DMS53 (cell line): ENCODE results near the gene KRTAP4-5.
A peak's percentile ranks its signal among the peaks of the same experiment; 100 is the strongest.
"Not testable (repeated sequence)": the region's sequence is repeated elsewhere in the genome, so short reads cannot be mapped to it uniquely, and the experiment has no call there.

Experiments used
- DNase-seq: peaks from one replicate; lab custom pipeline; 2025; lab: John Stamatoyannopoulos, UW

The KRTAP4-5 gene

DNA sequence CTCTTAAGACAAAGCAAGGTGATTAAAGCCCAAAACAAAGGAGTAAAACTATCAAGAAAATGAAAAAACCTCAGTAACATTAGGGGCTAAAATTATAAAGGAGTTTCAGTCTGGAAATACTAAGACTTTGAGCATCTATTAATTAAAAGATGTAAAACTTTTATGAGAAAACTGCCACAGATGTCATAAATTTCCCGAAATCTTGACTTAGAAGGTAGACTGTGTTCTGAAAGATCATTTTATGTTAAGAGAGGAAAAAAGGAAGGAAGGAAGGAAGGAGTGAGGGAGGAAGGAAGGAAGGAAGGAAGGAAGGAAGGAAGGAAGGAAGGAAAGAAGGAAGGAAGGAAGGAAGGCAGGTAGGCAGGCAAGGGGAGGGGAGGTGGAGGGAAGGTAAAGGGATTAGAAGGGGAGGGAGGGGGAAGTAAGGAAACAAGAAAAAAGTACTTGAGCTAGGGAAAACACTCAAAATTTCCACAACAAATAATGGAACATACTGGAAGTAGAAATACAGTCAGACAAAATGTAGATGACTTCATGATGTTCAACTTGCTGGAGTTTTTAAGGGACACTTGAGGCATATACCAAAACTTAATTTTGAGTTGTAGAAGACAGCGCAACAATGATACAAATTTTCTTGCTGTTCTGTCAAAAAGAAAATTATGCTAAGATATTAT is 2.0 kb downstream of the KRTAP4-5 start:
- DNase-seq: no peak

GRCh38 chr17:41145261-41145660 is 4.4 kb downstream of the KRTAP4-5 start:
- no peak for DNase-seq

- no peak for DNase-seq
Observed at GRCh38 chr17:41144846-41145245, 4.8 kb downstream of the KRTAP4-5 start.

- DNase-seq: no peak
Observed at GRCh38 chr17:41141361-41141760, 8.3 kb downstream of the KRTAP4-5 start.

DNA sequence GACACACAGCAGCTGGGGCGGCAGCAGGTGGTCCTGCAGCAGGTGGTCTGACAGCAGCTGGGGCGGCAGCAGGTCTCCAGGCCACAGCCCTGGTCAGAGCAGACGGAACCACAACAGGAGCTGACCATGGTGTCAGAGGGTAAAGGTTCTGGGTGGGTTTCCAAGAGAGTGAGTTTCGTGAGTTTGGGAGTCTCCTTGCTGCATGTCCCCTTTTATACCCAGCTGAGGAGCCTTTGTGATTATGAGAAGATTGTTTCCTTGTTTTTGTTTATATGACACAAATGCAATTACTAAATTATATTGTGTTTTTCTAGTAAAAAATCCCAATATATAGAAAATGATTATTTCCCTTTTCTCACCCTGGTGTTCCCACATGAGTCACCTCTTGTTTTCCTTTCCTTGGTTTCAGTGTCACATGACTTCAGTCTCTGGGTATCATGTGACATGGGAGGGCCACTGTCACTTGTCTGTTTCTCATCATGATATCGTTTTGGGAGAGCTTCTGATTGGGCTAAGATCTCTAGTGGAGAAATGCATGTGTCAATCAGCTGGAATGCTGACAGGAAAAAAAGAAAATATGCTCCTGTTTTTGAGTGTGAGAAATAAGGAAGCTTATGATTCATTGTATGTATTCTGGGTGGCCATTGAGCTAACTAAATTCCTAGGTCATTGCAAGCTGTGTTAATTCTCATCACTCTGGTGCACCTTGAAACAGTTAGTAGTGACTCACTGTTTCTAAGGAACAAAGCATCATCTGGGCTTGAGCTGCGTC is 9.1 kb downstream of the KRTAP4-5 start, which contains the start of gene KRTAP4-6:
TSS of gene KRTAP4-6 (minus strand) at position 185 of the 772 bp plus-strand sequence. CDS start at position 128, 57 bp downstream.
- peak; percentile 20 for DNase-seq

- DNase-seq: not testable (repeated sequence)
Observed at GRCh38 chr17:41139865-41140264, 9.8 kb downstream of the KRTAP4-5 start.

DNA sequence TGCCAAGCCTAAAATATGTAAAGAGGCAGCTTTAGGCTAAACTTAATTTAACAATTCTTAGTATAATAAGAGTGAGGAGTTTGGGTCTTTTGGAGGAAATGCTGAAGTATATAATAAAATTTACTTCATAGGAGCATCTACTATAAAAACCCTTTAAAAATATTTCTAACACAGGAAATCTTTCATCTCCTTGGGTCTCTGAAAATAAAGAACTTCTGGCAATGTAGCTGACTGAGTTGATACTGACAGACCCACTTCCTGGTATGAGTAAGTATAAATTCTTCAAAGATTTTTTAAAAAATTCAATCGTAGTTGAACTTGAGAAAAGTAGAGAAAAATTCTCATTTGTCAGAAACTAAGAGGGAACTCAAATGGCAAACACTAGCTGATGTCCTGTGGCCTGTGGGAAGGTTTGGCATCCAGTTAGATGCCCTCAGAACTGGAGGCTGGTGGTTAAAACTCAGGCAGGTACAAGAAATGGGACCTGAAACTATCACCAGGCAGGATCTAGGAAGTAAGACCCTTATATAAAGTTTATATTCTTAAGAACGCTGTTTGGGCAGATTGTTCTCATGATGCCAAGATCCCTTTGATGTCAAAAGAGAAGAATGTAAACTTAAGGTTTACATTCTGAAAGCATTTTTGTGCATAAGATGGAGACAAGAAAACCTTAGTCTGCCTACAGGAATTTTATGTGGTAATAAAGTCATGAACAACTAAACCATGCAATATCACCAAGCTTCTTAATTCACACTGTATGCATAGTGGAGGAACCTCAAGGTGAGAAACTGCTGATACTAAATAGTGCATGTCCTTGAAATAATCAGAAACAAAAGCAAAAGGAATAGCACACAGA is 15.5 kb downstream of the KRTAP4-5 start:
- no peak for DNase-seq

- DNase-seq: peak; percentile 13
Observed at GRCh38 chr17:41131979-41132378, 17.6 kb downstream of the KRTAP4-5 start.

DNA sequence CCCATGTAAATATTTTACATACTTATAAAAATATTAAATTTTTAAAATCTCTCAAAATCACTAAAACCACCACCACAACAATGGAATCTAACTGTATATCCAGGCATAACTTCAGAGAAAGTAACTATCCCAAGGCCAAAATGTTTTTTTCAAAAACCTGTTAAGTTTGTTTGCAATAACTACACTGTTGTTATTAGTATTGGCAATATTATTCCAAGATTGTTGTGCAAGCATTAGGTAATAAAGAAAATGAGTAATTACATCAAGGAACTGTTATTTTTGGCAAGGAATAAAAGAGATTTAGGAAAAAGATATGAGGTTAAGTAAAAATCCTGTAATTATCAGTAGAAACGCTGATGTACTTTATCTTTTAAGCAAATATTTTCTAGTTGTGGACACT is 22.3 kb downstream of the KRTAP4-5 start:
- no peak for DNase-seq

DNA sequence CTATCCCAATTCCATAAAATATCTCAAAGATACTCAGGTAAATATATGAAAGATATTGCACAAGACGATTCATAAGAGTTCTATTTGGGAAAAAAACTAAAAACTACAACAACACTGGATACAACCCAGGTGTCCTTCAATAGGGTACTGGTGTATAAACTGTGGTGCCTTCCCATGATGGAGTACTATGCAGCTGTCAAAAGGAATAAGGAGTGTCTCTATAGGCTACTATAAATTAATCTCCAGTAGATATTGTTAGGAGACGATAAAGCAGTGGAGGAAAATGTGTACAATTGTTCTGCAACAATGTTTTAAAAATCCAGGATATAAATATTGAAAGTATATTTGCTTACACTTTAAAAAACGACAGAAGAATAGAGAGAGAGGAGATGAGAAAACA is 23.2 kb downstream of the KRTAP4-5 start:
- DNase-seq: no peak

DNA sequence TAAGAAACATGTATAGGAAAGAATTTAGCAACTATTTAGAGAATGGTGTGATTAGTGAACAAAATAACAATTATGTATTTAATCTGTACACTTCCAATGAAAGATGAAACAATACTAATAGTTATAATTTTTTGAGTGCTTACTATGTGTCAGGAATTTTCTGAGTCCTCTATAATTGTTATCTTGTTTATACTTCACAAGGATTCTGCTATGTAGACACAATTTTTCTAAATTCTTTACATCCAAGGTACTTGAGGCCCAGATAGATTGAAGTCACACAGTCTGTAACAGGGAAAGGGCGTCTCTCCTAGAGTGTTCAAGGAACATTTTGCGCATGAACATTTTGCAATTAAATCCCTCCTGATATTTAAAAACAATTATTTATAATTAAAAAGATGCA is 24.6 kb downstream of the KRTAP4-5 start:
- DNase-seq: no peak

- DNase-seq: not testable (repeated sequence)
Observed at GRCh38 chr17:41123991-41124371, 25.6 kb downstream of the KRTAP4-5 start, which contains the start of gene KRTAP4-12. TSS of gene KRTAP4-12 (minus strand) at chr17:41124182. CDS start at chr17:41124122, 60 bp downstream.

DNA sequence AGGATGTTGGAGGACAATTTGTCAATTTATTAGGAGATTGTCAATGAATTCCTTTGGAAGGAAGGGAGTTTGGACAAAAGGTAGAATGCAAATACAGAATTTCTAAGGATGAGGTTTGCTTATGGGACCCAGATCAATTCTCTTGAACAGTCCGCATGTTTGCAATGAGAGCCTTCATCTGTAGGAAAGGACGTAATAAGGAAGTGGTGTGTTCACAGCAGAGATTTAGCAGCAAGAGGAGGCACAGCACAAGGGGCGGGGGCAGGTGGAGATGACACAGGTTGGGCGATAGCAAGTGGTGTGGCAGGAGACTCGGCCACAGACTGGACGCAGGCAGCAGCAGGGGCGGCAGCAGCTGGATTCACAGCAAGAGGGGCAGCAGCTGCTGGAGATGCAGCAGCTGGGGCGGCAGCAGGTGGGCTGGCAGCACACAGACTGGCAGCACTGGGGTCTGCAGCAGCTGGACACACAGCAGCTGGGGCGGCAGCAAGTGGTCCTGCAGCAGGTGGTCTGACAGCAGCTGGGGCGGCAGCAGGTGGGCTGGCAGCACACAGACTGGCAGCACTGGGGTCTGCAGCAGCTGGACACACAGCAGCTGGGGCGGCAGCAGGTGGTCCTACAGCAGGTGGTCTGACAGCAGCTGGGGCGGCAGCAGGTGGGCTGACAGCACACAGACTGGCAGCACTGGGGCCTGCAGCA is 26.2 kb downstream of the KRTAP4-5 start:
- DNase-seq: not testable (repeated sequence)

GRCh38 chr17:41121742-41122141 is 27.9 kb downstream of the KRTAP4-5 start:
- no peak for DNase-seq

GRCh38 chr17:41119696-41120690 is 29.6 kb downstream of the KRTAP4-5 start:
- not testable (repeated sequence) for DNase-seq

GRCh38 chr17:41118721-41119120 is 30.9 kb downstream of the KRTAP4-5 start:
- DNase-seq: no peak

DNA sequence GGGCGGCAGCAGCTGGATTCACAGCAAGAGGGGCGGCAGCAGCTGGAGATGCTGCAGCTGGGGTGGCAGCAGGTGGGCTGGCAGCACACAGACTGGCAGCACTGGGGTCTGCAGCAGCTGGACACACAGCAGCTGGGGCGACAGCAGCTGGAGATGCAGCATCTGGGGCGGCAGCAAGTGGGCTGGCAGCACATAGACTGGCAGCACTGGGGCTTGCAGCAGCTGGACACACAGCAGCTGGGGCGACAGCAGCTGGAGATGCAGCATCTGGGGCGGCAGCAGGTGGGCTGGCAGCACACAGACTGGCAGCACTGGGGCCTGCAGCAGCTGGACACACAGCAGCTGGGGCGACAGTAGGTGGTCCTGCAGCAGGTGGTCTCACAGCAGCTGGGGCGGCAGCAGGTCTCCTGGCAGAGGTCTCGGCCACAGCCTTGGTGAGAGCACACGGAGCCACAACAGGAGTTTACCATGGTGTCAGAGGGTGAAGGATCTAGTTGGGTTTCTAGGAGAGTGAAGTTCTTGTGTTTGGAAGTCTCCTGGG is 31.7 kb downstream of the KRTAP4-5 start, which contains the start of gene KRTAP4-11:
TSS of gene KRTAP4-11 (minus strand) at position 528 of the 541 bp plus-strand sequence. CDS start at position 470, 58 bp downstream.
- not testable (repeated sequence) for DNase-seq

- DNase-seq: no peak
Observed at GRCh38 chr17:41116297-41116696, 33.3 kb downstream of the KRTAP4-5 start.

- no peak for DNase-seq
Observed at GRCh38 chr17:41111151-41111885, 38.3 kb downstream of the KRTAP4-5 start.
